ENCODE measurements around the gene COL9A3. TPM values are rescaled to one million over a fixed set of nuclear protein-coding genes. Genes with fewer than 3 reads are reported as not detected.

COL9A3 gene
- total RNA-seq, 2 experiments from 2014 or later, result not detected

DNA sequence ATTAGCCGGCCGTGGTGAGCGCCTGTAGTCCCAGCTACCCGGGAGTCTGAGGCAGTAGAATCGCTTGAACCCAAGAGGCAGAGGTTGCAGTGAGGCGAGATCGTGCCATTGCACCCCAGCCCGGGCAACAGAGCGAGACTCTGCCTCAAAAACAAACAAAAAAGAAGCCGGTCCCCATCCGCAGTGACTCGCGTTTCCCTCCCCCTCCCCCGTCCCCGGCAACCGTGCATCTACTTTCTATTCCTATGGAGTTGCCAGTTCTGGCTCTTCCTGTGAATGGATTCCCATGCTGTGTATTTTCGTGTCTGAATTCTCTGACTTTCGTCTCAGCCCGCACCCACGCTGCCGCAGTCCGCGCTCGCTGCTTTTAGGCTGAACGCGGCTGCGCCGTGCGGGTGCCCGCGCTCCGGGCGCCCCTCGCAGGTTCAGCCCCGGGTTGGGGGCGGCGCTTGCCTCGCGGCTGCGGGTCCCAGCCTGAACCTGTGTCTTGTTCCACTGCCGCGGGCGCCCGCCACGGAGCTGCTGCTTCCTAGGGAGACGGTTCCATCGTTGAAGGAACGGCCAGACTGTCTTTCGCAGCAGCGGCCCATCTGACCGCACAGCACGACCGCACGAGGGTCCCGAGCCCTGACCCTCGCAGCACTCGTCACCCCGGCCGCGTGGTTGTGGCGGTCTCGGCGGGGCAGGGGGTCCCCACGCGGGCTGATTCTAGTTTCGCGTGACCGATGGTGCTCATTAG lies 21.7 kb upstream of the COL9A3 start:
- intact Hi-C loops (cut with DNase I, micrococcal nuclease), result loop anchor here in 1 of 2 experiments (2.0 to 10.0 kb wide), 2 partner anchors 18 to 410 kb away; partner anchors contain the start of gene RPS21
- Mint-ChIP-seq H3K36me3 (ENCODE audit: low read depth) (peaks cover 41% of the 10 kb centered on the region), H3K27ac (peak overlapping the region; percentile 89), H3K4me1 (ENCODE audit: low read depth) (peaks cover 55% of the 10 kb centered on the region), H3K9me3 (no peaks in the 10 kb centered on the region), H3K4me3 (peak overlapping the region; percentile 88), H3K27me3 (no peaks in the 10 kb centered on the region)
- H3K27me3 ChIP-seq (ENCODE audit: control insufficient read depth in 1 of 2, insufficient read depth in 2 of 2, low read length in 2 of 2), result no peaks in the 10 kb centered on the region
- no peaks in the 10 kb centered on the region for H3K9me3 ChIP-seq (ENCODE audit: control insufficient read depth in 1 of 2, insufficient read depth in 1 of 2, low read length in 2 of 2)
- ChIA-PET CTCF (interaction anchor here (1.2 to 2.0 kb wide), 4 partner anchors 13 to 295 kb away, joined by 3 to 7 read pairs (median 4); no protein-coding TSS in a partner anchor), POLR2A (interaction anchor here (1.0 to 4.5 kb wide), 33 partner anchors 9 to 673 kb away, joined by 3 to 85 read pairs (median 6); partner anchors contain the start of genes LSM14B, NTSR1, OGFR and TCFL5)
- peaks cover 56% of the 10 kb centered on the region for H3K4me1 ChIP-seq (ENCODE audit: insufficient read depth, low read length)
- H3K36me3 ChIP-seq (ENCODE audit: insufficient read depth, low read length), result peaks cover 24% of the 10 kb centered on the region
- peak overlapping the region; percentile 78 for H3K4me3 ChIP-seq (ENCODE audit: low read length)
- ATAC-seq (ENCODE audit: poor library complexity) (peak; percentile 17), DNase-seq (peak; percentile 38 to 84 (median 64))
- peak overlapping the region; percentile 63 to 77 for H3K27ac ChIP-seq (ENCODE audit: low read depth in 1 of 2, low read length in 2 of 2)
- TF ChIP-seq, protein P1, sequence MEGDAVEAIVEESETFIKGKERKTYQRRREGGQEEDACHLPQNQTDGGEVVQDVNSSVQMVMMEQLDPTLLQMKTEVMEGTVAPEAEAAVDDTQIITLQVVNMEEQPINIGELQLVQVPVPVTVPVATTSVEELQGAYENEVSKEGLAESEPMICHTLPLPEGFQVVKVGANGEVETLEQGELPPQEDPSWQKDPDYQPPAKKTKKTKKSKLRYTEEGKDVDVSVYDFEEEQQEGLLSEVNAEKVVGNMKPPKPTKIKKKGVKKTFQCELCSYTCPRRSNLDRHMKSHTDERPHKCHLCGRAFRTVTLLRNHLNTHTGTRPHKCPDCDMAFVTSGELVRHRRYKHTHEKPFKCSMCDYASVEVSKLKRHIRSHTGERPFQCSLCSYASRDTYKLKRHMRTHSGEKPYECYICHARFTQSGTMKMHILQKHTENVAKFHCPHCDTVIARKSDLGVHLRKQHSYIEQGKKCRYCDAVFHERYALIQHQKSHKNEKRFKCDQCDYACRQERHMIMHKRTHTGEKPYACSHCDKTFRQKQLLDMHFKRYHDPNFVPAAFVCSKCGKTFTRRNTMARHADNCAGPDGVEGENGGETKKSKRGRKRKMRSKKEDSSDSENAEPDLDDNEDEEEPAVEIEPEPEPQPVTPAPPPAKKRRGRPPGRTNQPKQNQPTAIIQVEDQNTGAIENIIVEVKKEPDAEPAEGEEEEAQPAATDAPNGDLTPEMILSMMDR (IDR thresholded peaks at IDR 0.05), result no peak

DNA sequence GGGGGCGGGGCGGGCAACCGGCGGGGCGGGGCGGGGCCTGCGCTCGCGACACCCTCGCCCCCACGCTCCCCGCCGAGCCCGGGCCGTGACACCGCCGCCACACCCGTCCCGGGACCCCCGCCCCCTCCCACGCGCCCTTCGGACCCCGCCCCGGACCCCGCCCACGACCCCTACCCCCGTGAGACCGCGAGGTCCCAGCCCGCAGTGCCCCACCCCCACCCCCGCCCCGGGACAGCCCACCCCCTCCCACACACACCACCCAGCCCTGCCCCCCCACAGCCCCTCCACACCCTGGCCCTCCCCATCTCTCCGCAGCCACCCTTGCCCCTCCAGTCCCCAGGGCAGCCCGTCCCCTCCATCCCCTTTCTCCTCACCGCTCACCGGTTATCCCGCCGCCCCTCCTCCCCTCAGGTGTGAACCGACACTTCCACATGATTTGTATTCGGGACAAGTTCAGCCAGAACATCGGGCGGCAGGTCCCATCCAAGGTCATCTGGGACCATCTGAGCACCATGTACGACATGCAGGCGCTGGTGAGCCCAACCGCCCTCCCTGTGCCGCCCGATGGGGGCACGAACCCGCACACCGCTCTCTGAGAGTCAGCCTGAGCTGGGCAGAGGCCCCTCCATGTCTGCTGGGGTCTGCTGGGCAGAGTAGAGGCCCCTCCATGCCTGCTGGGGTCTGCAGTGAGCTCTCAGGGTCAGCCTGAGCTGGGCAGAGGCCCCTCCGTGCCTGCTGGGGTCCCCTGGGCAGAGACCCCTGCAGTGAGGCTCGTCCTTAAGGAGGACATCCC lies 20.0 kb upstream of the COL9A3 start:
- Histone ChIP-seq H3K36me3 (ENCODE audit: insufficient read depth, low read length) (peaks cover 33% of the 10 kb centered on the region), H3K27me3 (ENCODE audit: control insufficient read depth in 1 of 2, insufficient read depth in 2 of 2, low read length in 2 of 2) (no peaks in the 10 kb centered on the region), H3K4me1 (ENCODE audit: insufficient read depth, low read length) (peaks cover 47% of the 10 kb centered on the region), H3K27ac (ENCODE audit: low read depth in 1 of 2, low read length in 2 of 2) (peak overlapping the region in 1 of 2 donors; percentile 7), H3K4me3 (ENCODE audit: low read length) (peak overlapping the region; percentile 31), H3K9me3 (ENCODE audit: control insufficient read depth in 1 of 2, insufficient read depth in 1 of 2, low read length in 2 of 2) (no peaks in the 10 kb centered on the region)
- CTCF ChIA-PET, result interaction anchor here (1.1 kb wide), 1 partner anchor 12 kb away, joined by 7 read pairs; no protein-coding TSS in a partner anchor
- intact Hi-C loops (cut with DNase I, micrococcal nuclease), result loop anchor here (1.0 to 10.0 kb wide), 2 partner anchors 7 to 412 kb away; partner anchors contain the start of genes OGFR (in 2 of the 2) and RPS21 (in 1 of the 2)
- POLR2A ChIA-PET, result interaction anchor here (0.6 to 4.5 kb wide), 14 partner anchors 8 to 145 kb away, joined by 3 to 85 read pairs (median 6); partner anchors contain the start of genes NTSR1, OGFR and TCFL5
- TF ChIP-seq, protein P1 (IDR thresholded peaks at IDR 0.05), result no peak
- H3K4me1 Mint-ChIP-seq (ENCODE audit: low read depth), result peaks cover 48% of the 10 kb centered on the region
- H3K27me3 Mint-ChIP-seq, result no peaks in the 10 kb centered on the region
- peaks cover 45% of the 10 kb centered on the region for H3K36me3 Mint-ChIP-seq (ENCODE audit: low read depth)
- DNase-seq, result peak in 1 of 14 experiments; percentile 60
- peak overlapping the region; percentile 81 for H3K27ac Mint-ChIP-seq
- no peaks in the 10 kb centered on the region for H3K9me3 Mint-ChIP-seq
- H3K4me3 Mint-ChIP-seq, result peak overlapping the region; percentile 89
- no peak for ATAC-seq (ENCODE audit: poor library complexity)
